Measurements from ENCODE around the gene GIMD1.

DNA sequence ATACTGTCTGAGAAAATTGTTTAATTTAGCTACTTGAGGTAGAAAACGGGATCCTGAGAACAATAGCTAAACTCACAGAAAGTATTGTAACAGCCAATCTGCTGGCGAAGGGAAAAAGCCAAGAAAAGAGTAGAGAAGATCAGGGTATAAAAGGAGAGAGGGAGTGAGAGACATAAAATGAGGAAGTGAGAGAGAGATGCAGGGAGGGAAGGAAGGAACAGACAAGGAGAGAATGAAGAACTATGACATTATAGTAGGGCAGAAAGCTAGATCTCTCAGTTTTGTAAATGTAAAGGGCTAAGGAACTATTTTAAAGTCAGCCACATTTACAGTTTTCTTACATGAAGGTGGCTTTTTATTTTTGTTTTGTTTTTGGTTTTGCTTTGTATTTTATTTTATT lies 1.6 kb upstream of the GIMD1 start:
- TF ChIP-seq, protein P1, sequence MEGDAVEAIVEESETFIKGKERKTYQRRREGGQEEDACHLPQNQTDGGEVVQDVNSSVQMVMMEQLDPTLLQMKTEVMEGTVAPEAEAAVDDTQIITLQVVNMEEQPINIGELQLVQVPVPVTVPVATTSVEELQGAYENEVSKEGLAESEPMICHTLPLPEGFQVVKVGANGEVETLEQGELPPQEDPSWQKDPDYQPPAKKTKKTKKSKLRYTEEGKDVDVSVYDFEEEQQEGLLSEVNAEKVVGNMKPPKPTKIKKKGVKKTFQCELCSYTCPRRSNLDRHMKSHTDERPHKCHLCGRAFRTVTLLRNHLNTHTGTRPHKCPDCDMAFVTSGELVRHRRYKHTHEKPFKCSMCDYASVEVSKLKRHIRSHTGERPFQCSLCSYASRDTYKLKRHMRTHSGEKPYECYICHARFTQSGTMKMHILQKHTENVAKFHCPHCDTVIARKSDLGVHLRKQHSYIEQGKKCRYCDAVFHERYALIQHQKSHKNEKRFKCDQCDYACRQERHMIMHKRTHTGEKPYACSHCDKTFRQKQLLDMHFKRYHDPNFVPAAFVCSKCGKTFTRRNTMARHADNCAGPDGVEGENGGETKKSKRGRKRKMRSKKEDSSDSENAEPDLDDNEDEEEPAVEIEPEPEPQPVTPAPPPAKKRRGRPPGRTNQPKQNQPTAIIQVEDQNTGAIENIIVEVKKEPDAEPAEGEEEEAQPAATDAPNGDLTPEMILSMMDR (IDR thresholded peaks at IDR 0.05): no peak
- TF ChIP-seq, protein P2, sequence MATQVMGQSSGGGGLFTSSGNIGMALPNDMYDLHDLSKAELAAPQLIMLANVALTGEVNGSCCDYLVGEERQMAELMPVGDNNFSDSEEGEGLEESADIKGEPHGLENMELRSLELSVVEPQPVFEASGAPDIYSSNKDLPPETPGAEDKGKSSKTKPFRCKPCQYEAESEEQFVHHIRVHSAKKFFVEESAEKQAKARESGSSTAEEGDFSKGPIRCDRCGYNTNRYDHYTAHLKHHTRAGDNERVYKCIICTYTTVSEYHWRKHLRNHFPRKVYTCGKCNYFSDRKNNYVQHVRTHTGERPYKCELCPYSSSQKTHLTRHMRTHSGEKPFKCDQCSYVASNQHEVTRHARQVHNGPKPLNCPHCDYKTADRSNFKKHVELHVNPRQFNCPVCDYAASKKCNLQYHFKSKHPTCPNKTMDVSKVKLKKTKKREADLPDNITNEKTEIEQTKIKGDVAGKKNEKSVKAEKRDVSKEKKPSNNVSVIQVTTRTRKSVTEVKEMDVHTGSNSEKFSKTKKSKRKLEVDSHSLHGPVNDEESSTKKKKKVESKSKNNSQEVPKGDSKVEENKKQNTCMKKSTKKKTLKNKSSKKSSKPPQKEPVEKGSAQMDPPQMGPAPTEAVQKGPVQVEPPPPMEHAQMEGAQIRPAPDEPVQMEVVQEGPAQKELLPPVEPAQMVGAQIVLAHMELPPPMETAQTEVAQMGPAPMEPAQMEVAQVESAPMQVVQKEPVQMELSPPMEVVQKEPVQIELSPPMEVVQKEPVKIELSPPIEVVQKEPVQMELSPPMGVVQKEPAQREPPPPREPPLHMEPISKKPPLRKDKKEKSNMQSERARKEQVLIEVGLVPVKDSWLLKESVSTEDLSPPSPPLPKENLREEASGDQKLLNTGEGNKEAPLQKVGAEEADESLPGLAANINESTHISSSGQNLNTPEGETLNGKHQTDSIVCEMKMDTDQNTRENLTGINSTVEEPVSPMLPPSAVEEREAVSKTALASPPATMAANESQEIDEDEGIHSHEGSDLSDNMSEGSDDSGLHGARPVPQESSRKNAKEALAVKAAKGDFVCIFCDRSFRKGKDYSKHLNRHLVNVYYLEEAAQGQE (IDR thresholded peaks at IDR 0.05; ENCODE audit: insufficient read depth in 1 of 2, low read depth in 2 of 2, low read length in 1 of 2): no peak
- no peak for TF ChIP-seq TCF7L2 (IDR thresholded peaks at IDR 0.05; ENCODE audit: low read depth, low read length)
- no peak for TF ChIP-seq POLR2AphosphoS5 (IDR thresholded peaks at IDR 0.05; ENCODE audit: low read depth, low read length)

Measured in Panc1 (cell line).